HUES6 (cell line): ENCODE data around the gene WDR73.

ENCODE experiments used
- H3K27ac ChIP-seq: 2 replicates; pipeline ENCODE4 v1.7.0; 2013; ENCODE audit warnings: low read depth, mild to moderate bottlenecking, low read length, inconsistent platforms
- H3K27me3 ChIP-seq: 2 replicates; pipeline ENCODE4 v1.6.1; 2013; ENCODE audit warnings: low read length; ENCODE audit not compliant: control insufficient read depth, insufficient read depth
- H3K36me3 ChIP-seq: 2 replicates; pipeline ENCODE4 v1.6.1; 2013; ENCODE audit warnings: low read length; ENCODE audit not compliant: control insufficient read depth, insufficient read depth
- H3K4me1 ChIP-seq: 2 replicates; pipeline ENCODE4 v1.6.1; 2013; ENCODE audit warnings: low read length; ENCODE audit not compliant: control insufficient read depth, insufficient read depth
- H3K4me3 ChIP-seq: 2 replicates; pipeline ENCODE4 v1.5.1; 2013; ENCODE audit warnings: low read depth, low read length
- H3K9ac ChIP-seq: one replicate; pipeline ENCODE4 v1.6.1; 2013; ENCODE audit warnings: mild to moderate bottlenecking, low read length
- H3K9me3 ChIP-seq: 2 replicates; pipeline ENCODE4 v1.6.1; 2013; ENCODE audit warnings: low read depth, low read length; ENCODE audit not compliant: control insufficient read depth, insufficient read depth

The WDR73 gene

GRCh38 chr15:84684092-84684491 lies 30.0 kb upstream of the WDR73 start:
- Histone ChIP-seq H3K9me3 (no peaks in the 10 kb centered on the region), H3K4me3 (no peak overlapping the region), H3K9ac (no peak overlapping the region), H3K36me3 (peaks cover 77% of the 10 kb centered on the region), H3K27me3 (no peaks in the 10 kb centered on the region), H3K27ac (no peak overlapping the region), H3K4me1 (no peaks in the 10 kb centered on the region)

GRCh38 chr15:84681831-84682230 lies 27.7 kb upstream of the WDR73 start:
- H3K9ac ChIP-seq: no peak overlapping the region
- H3K4me3 ChIP-seq: no peak overlapping the region
- H3K4me1 ChIP-seq: no peaks in the 10 kb centered on the region
- peaks cover 76% of the 10 kb centered on the region for H3K36me3 ChIP-seq
- H3K27me3 ChIP-seq: no peaks in the 10 kb centered on the region
- no peaks in the 10 kb centered on the region for H3K9me3 ChIP-seq
- no peak overlapping the region for H3K27ac ChIP-seq

- no peak overlapping the region for H3K4me3 ChIP-seq
- H3K36me3 ChIP-seq: peaks cover 79% of the 10 kb centered on the region
- no peak overlapping the region for H3K27ac ChIP-seq
Measured at GRCh38 chr15:84671211-84671610, 17.1 kb upstream of the WDR73 start.

GRCh38 chr15:84669726-84670125 lies 15.6 kb upstream of the WDR73 start:
- H3K36me3 ChIP-seq: peaks cover 81% of the 10 kb centered on the region
- no peaks in the 10 kb centered on the region for H3K4me1 ChIP-seq
- no peaks in the 10 kb centered on the region for H3K27me3 ChIP-seq
- H3K4me3 ChIP-seq: no peak overlapping the region
- H3K9ac ChIP-seq: no peak overlapping the region
- no peak overlapping the region for H3K27ac ChIP-seq
- no peaks in the 10 kb centered on the region for H3K9me3 ChIP-seq

More at GRCh38 chr15:84671211-84671610, 17.1 kb upstream of the WDR73 start:
- Histone ChIP-seq H3K9me3 (no peaks in the 10 kb centered on the region), H3K9ac (no peak overlapping the region), H3K27me3 (no peaks in the 10 kb centered on the region), H3K4me1 (no peaks in the 10 kb centered on the region)

GRCh38 chr15:84668221-84668982 lies 14.3 kb upstream of the WDR73 start:
- H3K4me1 ChIP-seq: no peaks in the 10 kb centered on the region
- no peaks in the 10 kb centered on the region for H3K27me3 ChIP-seq
- no peak overlapping the region for H3K9ac ChIP-seq
- no peak overlapping the region for H3K4me3 ChIP-seq
- no peak overlapping the region for H3K27ac ChIP-seq
- H3K36me3 ChIP-seq: peaks cover 73% of the 10 kb centered on the region
- no peaks in the 10 kb centered on the region for H3K9me3 ChIP-seq

GRCh38 chr15:84666373-84666772 lies 12.3 kb upstream of the WDR73 start:
- H3K9ac ChIP-seq: no peak overlapping the region
- H3K4me3 ChIP-seq: no peak overlapping the region
- H3K4me1 ChIP-seq: no peaks in the 10 kb centered on the region
- peaks cover 64% of the 10 kb centered on the region for H3K36me3 ChIP-seq
- H3K27ac ChIP-seq: no peak overlapping the region
- H3K9me3 ChIP-seq: no peaks in the 10 kb centered on the region
- no peaks in the 10 kb centered on the region for H3K27me3 ChIP-seq

- Histone ChIP-seq H3K27ac (no peak overlapping the region), H3K9me3 (no peaks in the 10 kb centered on the region), H3K27me3 (peaks cover 14% of the 10 kb centered on the region), H3K4me3 (no peak overlapping the region), H3K9ac (no peak overlapping the region), H3K4me1 (peaks cover 26% of the 10 kb centered on the region), H3K36me3 (peaks cover 12% of the 10 kb centered on the region)
Measured at GRCh38 chr15:84661001-84661400, 6.9 kb upstream of the WDR73 start.

GRCh38 chr15:84659904-84660781 lies 6.1 kb upstream of the WDR73 start:
- H3K9ac ChIP-seq: no peak overlapping the region

GRCh38 chr15:84658788-84659411 lies 4.8 kb upstream of the WDR73 start:
- H3K27ac ChIP-seq: no peak overlapping the region

More at GRCh38 chr15:84659904-84660781, 6.1 kb upstream of the WDR73 start:
- Histone ChIP-seq H3K27me3 (peaks cover 14% of the 10 kb centered on the region), H3K9me3 (no peaks in the 10 kb centered on the region), H3K36me3 (peaks cover 4% of the 10 kb centered on the region; the same call in 1 of the 2 replicates), H3K27ac (no peak overlapping the region), H3K4me1 (peaks cover 26% of the 10 kb centered on the region), H3K4me3 (no peak overlapping the region)

GRCh38 chr15:84658080-84658787 lies 4.2 kb upstream of the WDR73 start, which contains the start of gene NMB:
Gene NMB, minus strand, starts transcription at chr15:84658199. Its CDS starts 47 bp downstream, at chr15:84658152.
- Histone ChIP-seq H3K27me3 (peaks cover 14% of the 10 kb centered on the region), H3K4me1 (peaks cover 26% of the 10 kb centered on the region), H3K27ac (no peak within 1 kb of the TSS; the same call in 1 of the 2 replicates), H3K36me3 (no peaks in the 10 kb centered on the region), H3K9ac (peak within 1 kb of the TSS; percentile 68), H3K9me3 (no peaks in the 10 kb centered on the region), H3K4me3 (peak within 1 kb of the TSS; percentile 64)

More at GRCh38 chr15:84658788-84659411, 4.8 kb upstream of the WDR73 start:
- Histone ChIP-seq H3K9ac (peak overlapping the region; percentile 3), H3K4me1 (peaks cover 26% of the 10 kb centered on the region), H3K4me3 (peak overlapping the region; percentile 53), H3K27me3 (peaks cover 14% of the 10 kb centered on the region), H3K9me3 (no peaks in the 10 kb centered on the region), H3K36me3 (no peaks in the 10 kb centered on the region)
